ENCODE measurements around the gene KDF1. TPM values are rescaled to one million over a fixed set of nuclear protein-coding genes. Genes with fewer than 3 reads are reported as not detected.

KDF1 gene
- total and polyA plus RNA-seq, 4 donors, result 6.6 to 12.5 (median 8.8) TPM

GRCh38 chr1:26961826-26962225, 1.6 kb upstream of the KDF1 start:
- no peak for DNase-seq
- peaks cover 0 to 4% (median 0%) of the 10 kb centered on the region in 5 donors for H3K4me1 ChIP-seq (ENCODE audit: control insufficient read depth in 5 of 5, insufficient read depth in 5 of 5, low read length in 5 of 5)
- H3K36me3 ChIP-seq (ENCODE audit: control insufficient read depth in 4 of 4, insufficient read depth in 4 of 4, low read length in 4 of 4), result no peaks in the 10 kb centered on the region
- no peak overlapping the region for H3K9ac ChIP-seq (ENCODE audit: insufficient read depth in 1 of 2, low read length in 2 of 2)
- no peak for TF ChIP-seq CTCF (IDR thresholded peaks at IDR 0.05; ENCODE audit: control extremely low read depth, extremely low read depth)
- no peak overlapping the region for H3K4me3 ChIP-seq
- H3K9me3 ChIP-seq (ENCODE audit: control insufficient read depth in 4 of 4, insufficient read depth in 3 of 4, low read length in 3 of 4), result peaks cover 0 to 2% (median 0%) of the 10 kb centered on the region in 4 donors
- no peak for ATAC-seq (ENCODE audit: insufficient read depth, low FRiP score)
- H3K27ac ChIP-seq (ENCODE audit: low read depth in 1 of 2, low read length in 1 of 2), result no peak overlapping the region
- 44 to 49% methylated on average over 3 of the region's 3 CpGs for WGBS, 2 donors
- H3K27me3 ChIP-seq (ENCODE audit: control insufficient read depth in 3 of 3, insufficient read depth in 3 of 3, low read length in 2 of 3), result peaks cover 0 to 33% (median 32%) of the 10 kb centered on the region in 3 donors

- 23 to 29% methylated on average over 3 of the region's 3 CpGs for WGBS, 2 donors
- no peaks in the 10 kb centered on the region for H3K36me3 ChIP-seq (ENCODE audit: control insufficient read depth in 4 of 4, insufficient read depth in 4 of 4, low read length in 4 of 4)
- peaks cover 0 to 3% (median under 1%) of the 10 kb centered on the region in 4 donors for H3K9me3 ChIP-seq (ENCODE audit: control insufficient read depth in 4 of 4, insufficient read depth in 3 of 4, low read length in 3 of 4)
- no peak for TF ChIP-seq CTCF (IDR thresholded peaks at IDR 0.05; ENCODE audit: control extremely low read depth, extremely low read depth)
- H3K4me1 ChIP-seq (ENCODE audit: control insufficient read depth in 5 of 5, insufficient read depth in 5 of 5, low read length in 5 of 5), result peaks cover 0 to 4% (median 0%) of the 10 kb centered on the region in 5 donors
- DNase-seq (no peak), ATAC-seq (ENCODE audit: insufficient read depth, low FRiP score) (no peak)
- H3K27ac ChIP-seq (ENCODE audit: low read depth in 1 of 2, low read length in 1 of 2), result peak overlapping the region in 1 of 2 donors; percentile 72
- H3K9ac ChIP-seq (ENCODE audit: insufficient read depth in 1 of 2, low read length in 2 of 2), result peak overlapping the region in 1 of 2 donors; percentile 2
- H3K4me3 ChIP-seq, result peak overlapping the region; percentile 28
- peaks cover 0 to 32% (median 29%) of the 10 kb centered on the region in 3 donors for H3K27me3 ChIP-seq (ENCODE audit: control insufficient read depth in 3 of 3, insufficient read depth in 3 of 3, low read length in 2 of 3)
Observed at GRCh38 chr1:26960625-26960966, 328 bp upstream of the KDF1 start.

GRCh38 chr1:26959270-26959669, 998 bp downstream of the KDF1 start:
- H3K27me3 ChIP-seq (ENCODE audit: control insufficient read depth in 3 of 3, insufficient read depth in 3 of 3, low read length in 2 of 3), result peaks cover 0 to 32% (median 29%) of the 10 kb centered on the region in 3 donors

More at GRCh38 chr1:26959270-26959669, 998 bp downstream of the KDF1 start:
- DNase-seq (no peak), ATAC-seq (ENCODE audit: insufficient read depth, low FRiP score) (no peak)
- H3K9me3 ChIP-seq (ENCODE audit: control insufficient read depth in 4 of 4, insufficient read depth in 3 of 4, low read length in 3 of 4), result peaks cover 0 to 3% (median under 1%) of the 10 kb centered on the region in 4 donors
- TF ChIP-seq CTCF (IDR thresholded peaks at IDR 0.05; ENCODE audit: control extremely low read depth, extremely low read depth), result no peak
- peak overlapping the region; percentile 65 for H3K4me3 ChIP-seq
- H3K9ac ChIP-seq (ENCODE audit: insufficient read depth in 1 of 2, low read length in 2 of 2), result peak overlapping the region in 1 of 2 donors; percentile 49
- no peak overlapping the region for H3K27ac ChIP-seq (ENCODE audit: low read depth in 1 of 2, low read length in 1 of 2)
- H3K4me1 ChIP-seq (ENCODE audit: control insufficient read depth in 5 of 5, insufficient read depth in 5 of 5, low read length in 5 of 5), result peaks cover 0 to 4% (median 0%) of the 10 kb centered on the region in 5 donors
- 23 to 26% methylated on average over 11 to 13 of the region's 13 CpGs for WGBS, 2 donors
- H3K36me3 ChIP-seq (ENCODE audit: control insufficient read depth in 4 of 4, insufficient read depth in 4 of 4, low read length in 4 of 4), result no peaks in the 10 kb centered on the region
